ENCODE data around the gene TSHR. TPM values are rescaled to one million over a fixed set of nuclear protein-coding genes. Genes with fewer than 3 reads are reported as not detected.

The TSHR gene
- total and polyA plus RNA-seq, 2 of the 13 experiments (the other 11 are each of a cell fraction or from before 2014, with no cell fraction given) = not detected

DNA sequence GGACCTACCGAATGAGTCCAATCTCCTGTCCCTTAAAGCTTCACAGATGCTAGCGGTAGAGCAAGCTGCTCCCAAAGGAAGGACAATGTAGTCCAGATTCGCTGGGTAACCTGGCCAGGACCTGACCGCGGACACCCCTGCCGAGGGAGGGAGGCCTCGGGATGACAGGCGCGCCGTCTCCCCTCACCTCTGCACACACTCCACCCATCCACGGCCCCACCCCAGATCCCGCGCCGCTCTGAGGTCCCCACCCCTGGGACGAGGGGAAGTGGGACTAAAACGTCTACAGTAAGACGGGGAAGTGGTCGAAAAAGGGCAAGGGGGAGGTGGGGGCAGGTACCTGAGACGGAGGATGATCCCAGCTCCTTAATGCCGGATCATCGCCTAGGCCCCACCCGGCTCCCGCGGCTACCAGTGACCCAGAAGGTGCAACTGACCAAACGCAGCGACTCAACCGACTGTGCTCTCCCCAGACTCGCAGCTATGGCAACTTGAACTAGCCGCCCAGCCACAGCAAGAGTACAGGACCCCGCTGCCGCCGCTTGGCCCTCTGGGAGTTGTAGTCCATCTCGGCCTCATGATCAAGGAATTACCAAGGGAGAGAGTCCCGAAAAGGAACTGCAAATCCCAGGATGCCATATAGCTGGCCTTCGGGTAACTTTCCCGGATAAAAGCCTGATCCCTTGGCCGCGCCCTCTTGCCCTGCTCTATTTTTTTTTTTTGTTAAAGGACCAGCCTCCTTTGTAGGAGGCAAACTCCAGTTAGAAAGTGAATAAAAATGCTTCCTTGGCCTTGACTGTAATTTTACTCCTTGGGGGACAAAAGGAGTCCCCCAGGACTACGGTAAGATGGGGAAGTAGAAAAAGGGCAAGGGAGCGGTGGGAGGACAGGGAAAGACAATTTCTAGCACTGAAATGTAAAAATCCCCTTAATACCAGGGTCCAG, 13.9 kb upstream of the TSHR start, which contains the start of gene CEP128 (continued):
- TF ChIP-seq ZNF512 (CRISPR knock-in tag; IDR thresholded peaks at IDR 0.05) (0 out of 2 replicates have a peak, but pooled peaks have one; percentile 45), GMEB1 (CRISPR knock-in tag; IDR thresholded peaks at IDR 0.05; ENCODE audit: borderline replicate concordance) (peak; percentile 35; the same call in 1 of the 2 replicates), ZNF282 (IDR thresholded peaks at IDR 0.05; ENCODE audit: partially characterized antibody) (no peak), MBNL3 (CRISPR knock-in tag; conservative IDR thresholded peaks at IDR 0.05) (no peak), SP5 (CRISPR knock-in tag; IDR thresholded peaks at IDR 0.05; ENCODE audit: borderline replicate concordance, low read depth) (peak; percentile 11; the same call in 1 of the 2 replicates), ZFX (CRISPR knock-in tag; IDR thresholded peaks at IDR 0.05; ENCODE audit: low read depth) (peak; percentile 68), MEIS2 (CRISPR knock-in tag; IDR thresholded peaks at IDR 0.05) (no peak), ISX (CRISPR knock-in tag; conservative IDR thresholded peaks at IDR 0.05) (no peak), CCAR2 (optimal IDR thresholded peaks at IDR 0.05; ENCODE audit: low read depth, low read length) (no peak), ELF4 (CRISPR knock-in tag; IDR thresholded peaks at IDR 0.05; ENCODE audit: borderline replicate concordance) (0 out of 2 replicates have a peak, but pooled peaks have one; percentile 71), HCFC1 (IDR thresholded peaks at IDR 0.05; ENCODE audit: low read depth, low read length) (peak; percentile 96), POLR2AphosphoS5 (IDR thresholded peaks at IDR 0.05; ENCODE audit: low read depth, low read length) (peak; percentile 75)
- TF ChIP-seq, protein P1, sequence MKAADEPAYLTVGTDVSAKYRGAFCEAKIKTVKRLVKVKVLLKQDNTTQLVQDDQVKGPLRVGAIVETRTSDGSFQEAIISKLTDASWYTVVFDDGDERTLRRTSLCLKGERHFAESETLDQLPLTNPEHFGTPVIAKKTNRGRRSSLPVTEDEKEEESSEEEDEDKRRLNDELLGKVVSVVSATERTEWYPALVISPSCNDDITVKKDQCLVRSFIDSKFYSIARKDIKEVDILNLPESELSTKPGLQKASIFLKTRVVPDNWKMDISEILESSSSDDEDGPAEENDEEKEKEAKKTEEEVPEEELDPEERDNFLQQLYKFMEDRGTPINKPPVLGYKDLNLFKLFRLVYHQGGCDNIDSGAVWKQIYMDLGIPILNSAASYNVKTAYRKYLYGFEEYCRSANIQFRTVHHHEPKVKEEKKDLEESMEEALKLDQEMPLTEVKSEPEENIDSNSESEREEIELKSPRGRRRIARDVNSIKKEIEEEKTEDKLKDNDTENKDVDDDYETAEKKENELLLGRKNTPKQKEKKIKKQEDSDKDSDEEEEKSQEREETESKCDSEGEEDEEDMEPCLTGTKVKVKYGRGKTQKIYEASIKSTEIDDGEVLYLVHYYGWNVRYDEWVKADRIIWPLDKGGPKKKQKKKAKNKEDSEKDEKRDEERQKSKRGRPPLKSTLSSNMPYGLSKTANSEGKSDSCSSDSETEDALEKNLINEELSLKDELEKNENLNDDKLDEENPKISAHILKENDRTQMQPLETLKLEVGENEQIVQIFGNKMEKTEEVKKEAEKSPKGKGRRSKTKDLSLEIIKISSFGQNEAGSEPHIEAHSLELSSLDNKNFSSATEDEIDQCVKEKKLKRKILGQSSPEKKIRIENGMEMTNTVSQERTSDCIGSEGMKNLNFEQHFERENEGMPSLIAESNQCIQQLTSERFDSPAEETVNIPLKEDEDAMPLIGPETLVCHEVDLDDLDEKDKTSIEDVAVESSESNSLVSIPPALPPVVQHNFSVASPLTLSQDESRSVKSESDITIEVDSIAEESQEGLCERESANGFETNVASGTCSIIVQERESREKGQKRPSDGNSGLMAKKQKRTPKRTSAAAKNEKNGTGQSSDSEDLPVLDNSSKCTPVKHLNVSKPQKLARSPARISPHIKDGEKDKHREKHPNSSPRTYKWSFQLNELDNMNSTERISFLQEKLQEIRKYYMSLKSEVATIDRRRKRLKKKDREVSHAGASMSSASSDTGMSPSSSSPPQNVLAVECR (CRISPR knock-in tag; IDR thresholded peaks at IDR 0.05; ENCODE audit: borderline replicate concordance) = peak; percentile 99
- TF ChIP-seq, protein P2, sequence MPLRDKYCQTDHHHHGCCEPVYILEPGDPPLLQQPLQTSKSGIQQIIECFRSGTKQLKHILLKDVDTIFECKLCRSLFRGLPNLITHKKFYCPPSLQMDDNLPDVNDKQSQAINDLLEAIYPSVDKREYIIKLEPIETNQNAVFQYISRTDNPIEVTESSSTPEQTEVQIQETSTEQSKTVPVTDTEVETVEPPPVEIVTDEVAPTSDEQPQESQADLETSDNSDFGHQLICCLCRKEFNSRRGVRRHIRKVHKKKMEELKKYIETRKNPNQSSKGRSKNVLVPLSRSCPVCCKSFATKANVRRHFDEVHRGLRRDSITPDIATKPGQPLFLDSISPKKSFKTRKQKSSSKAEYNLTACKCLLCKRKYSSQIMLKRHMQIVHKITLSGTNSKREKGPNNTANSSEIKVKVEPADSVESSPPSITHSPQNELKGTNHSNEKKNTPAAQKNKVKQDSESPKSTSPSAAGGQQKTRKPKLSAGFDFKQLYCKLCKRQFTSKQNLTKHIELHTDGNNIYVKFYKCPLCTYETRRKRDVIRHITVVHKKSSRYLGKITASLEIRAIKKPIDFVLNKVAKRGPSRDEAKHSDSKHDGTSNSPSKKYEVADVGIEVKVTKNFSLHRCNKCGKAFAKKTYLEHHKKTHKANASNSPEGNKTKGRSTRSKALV (CRISPR knock-in tag; IDR thresholded peaks at IDR 0.05) = no peak

Data from HepG2 (cell line).